ENCODE data around the gene DDX11. TPM values are rescaled to one million over a fixed set of nuclear protein-coding genes. Genes with fewer than 3 reads are reported as not detected.

DDX11 gene
- total and polyA plus RNA-seq, 2 donors (not counting 1 experiment from before 2014, with no cell fraction given), result 4.4 to 13.2 TPM

Other genes with a start within 250 kb of the DDX11 start
- gene TSPAN11, start 147.1 kb upstream of the DDX11 start, total RNA-seq, result 1.5 and 2.6 TPM in 2 replicates
- 0.02 and 0.05 TPM in 2 replicates for gene TSPAN11, start 147.1 kb upstream of the DDX11 start, polyA plus RNA-seq

Data from fibroblast of lung (primary cell).